ENCODE measurements around the gene FTH1.

The FTH1 gene

DNA sequence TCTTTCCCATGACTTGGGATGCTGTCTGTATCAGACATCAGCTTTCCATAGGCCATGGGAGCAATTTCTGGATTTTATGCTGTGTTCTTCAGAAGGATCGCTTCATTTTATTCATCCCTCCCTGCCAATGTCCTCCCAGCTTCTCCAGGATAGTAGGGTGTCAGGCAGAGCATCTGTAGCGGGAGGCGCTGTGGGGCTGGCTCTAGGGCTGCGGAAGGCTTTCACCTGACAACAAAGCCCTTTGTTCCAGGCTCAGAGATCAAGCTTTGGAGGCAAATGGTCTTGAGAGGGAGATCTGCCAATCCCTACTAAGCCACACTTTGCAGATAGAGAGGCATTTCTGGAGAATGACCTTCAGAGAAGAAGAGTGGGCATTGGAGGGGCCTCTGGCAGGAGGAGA is 29.5 kb upstream of the FTH1 start:
- Histone ChIP-seq H3F3A (ENCODE audit: control insufficient read depth, insufficient read depth) (no peaks in the 10 kb centered on the region), H3K4me2 (ENCODE audit: low read length) (no peak overlapping the region), H3K4me3 (ENCODE audit: low read length) (no peak overlapping the region), H3K4me1 (ENCODE audit: control insufficient read depth, low read length) (no peaks in the 10 kb centered on the region), H3K27me3 (ENCODE audit: control insufficient read depth, low read length) (peaks cover 4% of the 10 kb centered on the region; the same call in 1 of the 2 replicates), H3K9me2 (replicated peaks; ENCODE audit: control insufficient read depth, low read length) (no peaks in the 10 kb centered on the region), H3K9me3 (ENCODE audit: control insufficient read depth, insufficient read depth, low read length) (no peaks in the 10 kb centered on the region), H3K79me2 (ENCODE audit: control insufficient read depth, low read length) (no peaks in the 10 kb centered on the region), H3K27ac (ENCODE audit: low read depth, low read length) (no peak overlapping the region), H3K36me3 (ENCODE audit: control insufficient read depth, low read length) (no peaks in the 10 kb centered on the region), H4K20me1 (ENCODE audit: control insufficient read depth, insufficient read depth, low read depth, low read length) (no peaks in the 10 kb centered on the region)
- TF ChIP-seq, protein P1, sequence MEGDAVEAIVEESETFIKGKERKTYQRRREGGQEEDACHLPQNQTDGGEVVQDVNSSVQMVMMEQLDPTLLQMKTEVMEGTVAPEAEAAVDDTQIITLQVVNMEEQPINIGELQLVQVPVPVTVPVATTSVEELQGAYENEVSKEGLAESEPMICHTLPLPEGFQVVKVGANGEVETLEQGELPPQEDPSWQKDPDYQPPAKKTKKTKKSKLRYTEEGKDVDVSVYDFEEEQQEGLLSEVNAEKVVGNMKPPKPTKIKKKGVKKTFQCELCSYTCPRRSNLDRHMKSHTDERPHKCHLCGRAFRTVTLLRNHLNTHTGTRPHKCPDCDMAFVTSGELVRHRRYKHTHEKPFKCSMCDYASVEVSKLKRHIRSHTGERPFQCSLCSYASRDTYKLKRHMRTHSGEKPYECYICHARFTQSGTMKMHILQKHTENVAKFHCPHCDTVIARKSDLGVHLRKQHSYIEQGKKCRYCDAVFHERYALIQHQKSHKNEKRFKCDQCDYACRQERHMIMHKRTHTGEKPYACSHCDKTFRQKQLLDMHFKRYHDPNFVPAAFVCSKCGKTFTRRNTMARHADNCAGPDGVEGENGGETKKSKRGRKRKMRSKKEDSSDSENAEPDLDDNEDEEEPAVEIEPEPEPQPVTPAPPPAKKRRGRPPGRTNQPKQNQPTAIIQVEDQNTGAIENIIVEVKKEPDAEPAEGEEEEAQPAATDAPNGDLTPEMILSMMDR (IDR thresholded peaks at IDR 0.05; ENCODE audit: low read depth, low read length, poor library complexity, severe bottlenecking): no peak
- TF ChIP-seq EZH2phosphoT487 (IDR thresholded peaks at IDR 0.05; ENCODE audit: borderline replicate concordance, low read length): no peak

GRCh38 chr11:61994981-61995380 is 27.5 kb upstream of the FTH1 start:
- H3K4me3 ChIP-seq (ENCODE audit: low read length): no peak overlapping the region
- TF ChIP-seq, protein P1 (IDR thresholded peaks at IDR 0.05; ENCODE audit: low read depth, low read length, poor library complexity, severe bottlenecking): no peak
- no peak for TF ChIP-seq EZH2phosphoT487 (IDR thresholded peaks at IDR 0.05; ENCODE audit: borderline replicate concordance, low read length)
- no peaks in the 10 kb centered on the region for H3K36me3 ChIP-seq (ENCODE audit: control insufficient read depth, low read length)
- H3K27me3 ChIP-seq (ENCODE audit: control insufficient read depth, low read length): peaks cover 4% of the 10 kb centered on the region; the same call in 1 of the 2 replicates
- H3K4me1 ChIP-seq (ENCODE audit: control insufficient read depth, low read length): peaks cover 7% of the 10 kb centered on the region
- no peaks in the 10 kb centered on the region for H3K9me2 ChIP-seq (replicated peaks; ENCODE audit: control insufficient read depth, low read length)
- H3F3A ChIP-seq (ENCODE audit: control insufficient read depth, insufficient read depth): no peaks in the 10 kb centered on the region
- H3K27ac ChIP-seq (ENCODE audit: low read depth, low read length): no peak overlapping the region
- no peaks in the 10 kb centered on the region for H4K20me1 ChIP-seq (ENCODE audit: control insufficient read depth, insufficient read depth, low read depth, low read length)
- H3K79me2 ChIP-seq (ENCODE audit: control insufficient read depth, low read length): no peaks in the 10 kb centered on the region
- no peak overlapping the region for H3K4me2 ChIP-seq (ENCODE audit: low read length)
- H3K9me3 ChIP-seq (ENCODE audit: control insufficient read depth, insufficient read depth, low read length): no peaks in the 10 kb centered on the region

DNA sequence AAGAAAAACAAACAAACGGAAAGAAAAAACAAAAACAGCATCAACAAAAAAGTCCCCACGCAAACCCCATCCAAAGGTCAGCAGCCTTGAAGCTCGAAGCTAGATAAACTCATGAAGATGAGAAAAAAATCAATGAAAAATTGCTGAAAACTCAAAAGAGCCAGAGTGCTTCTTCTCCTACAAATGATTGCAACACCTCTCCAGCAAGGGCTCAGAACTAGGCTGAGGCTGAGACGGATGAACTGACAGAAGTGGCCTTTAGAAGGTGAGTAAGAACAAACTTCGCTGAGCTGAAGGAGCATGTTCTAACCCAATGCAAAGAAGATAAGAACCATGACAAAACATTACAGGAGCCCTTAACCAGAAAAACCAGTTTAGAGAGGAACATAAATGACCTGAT is 18.4 kb upstream of the FTH1 start:
- Histone ChIP-seq H3K4me2 (ENCODE audit: low read length) (no peak overlapping the region), H3K4me3 (ENCODE audit: low read length) (no peak overlapping the region), H3K9me3 (ENCODE audit: control insufficient read depth, insufficient read depth, low read length) (peaks cover 5% of the 10 kb centered on the region; the same call in 1 of the 2 replicates), H4K20me1 (ENCODE audit: control insufficient read depth, insufficient read depth, low read depth, low read length) (no peaks in the 10 kb centered on the region), H3K27ac (ENCODE audit: low read depth, low read length) (no peak overlapping the region), H3K9me2 (replicated peaks; ENCODE audit: control insufficient read depth, low read length) (no peaks in the 10 kb centered on the region), H3K79me2 (ENCODE audit: control insufficient read depth, low read length) (no peaks in the 10 kb centered on the region), H3K4me1 (ENCODE audit: control insufficient read depth, low read length) (peaks cover 14% of the 10 kb centered on the region), H3K36me3 (ENCODE audit: control insufficient read depth, low read length) (no peaks in the 10 kb centered on the region), H3K27me3 (ENCODE audit: control insufficient read depth, low read length) (peaks cover 2% of the 10 kb centered on the region; the same call in 1 of the 2 replicates), H3F3A (ENCODE audit: control insufficient read depth, insufficient read depth) (no peaks in the 10 kb centered on the region)
- TF ChIP-seq EZH2phosphoT487 (IDR thresholded peaks at IDR 0.05; ENCODE audit: borderline replicate concordance, low read length): no peak

DNA sequence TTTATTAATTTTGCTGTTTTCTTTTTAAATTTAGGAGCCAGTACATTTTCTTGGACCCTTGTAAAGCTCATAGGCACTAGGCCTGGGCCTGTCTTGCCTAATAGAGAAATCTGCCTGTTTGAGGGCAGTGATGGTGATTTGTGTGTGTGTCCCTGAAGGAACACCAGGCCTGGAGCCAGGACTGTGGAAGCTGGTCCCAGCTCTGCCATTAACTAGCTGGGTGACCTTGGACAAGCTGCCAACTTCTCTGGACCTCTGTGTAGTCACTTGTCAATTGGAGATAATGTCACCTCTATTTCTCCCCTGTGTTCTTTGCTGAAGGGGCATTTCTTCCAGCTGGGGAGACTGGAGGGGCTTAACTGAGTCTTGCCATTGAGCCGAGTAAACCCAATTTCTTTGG is 16.0 kb upstream of the FTH1 start:
- Histone ChIP-seq H3F3A (ENCODE audit: control insufficient read depth, insufficient read depth) (no peaks in the 10 kb centered on the region), H3K9me3 (ENCODE audit: control insufficient read depth, insufficient read depth, low read length) (peaks cover 5% of the 10 kb centered on the region; the same call in 1 of the 2 replicates), H3K9me2 (replicated peaks; ENCODE audit: control insufficient read depth, low read length) (no peaks in the 10 kb centered on the region), H3K36me3 (ENCODE audit: control insufficient read depth, low read length) (no peaks in the 10 kb centered on the region), H3K4me2 (ENCODE audit: low read length) (no peak overlapping the region), H3K27ac (ENCODE audit: low read depth, low read length) (no peak overlapping the region), H4K20me1 (ENCODE audit: control insufficient read depth, insufficient read depth, low read depth, low read length) (no peaks in the 10 kb centered on the region), H3K27me3 (ENCODE audit: control insufficient read depth, low read length) (no peaks in the 10 kb centered on the region; the same call in 1 of the 2 replicates), H3K4me3 (ENCODE audit: low read length) (no peak overlapping the region), H3K79me2 (ENCODE audit: control insufficient read depth, low read length) (no peaks in the 10 kb centered on the region), H3K4me1 (ENCODE audit: control insufficient read depth, low read length) (peaks cover 6% of the 10 kb centered on the region)
- TF ChIP-seq EZH2phosphoT487 (IDR thresholded peaks at IDR 0.05; ENCODE audit: borderline replicate concordance, low read length): no peak
- TF ChIP-seq, protein P1 (IDR thresholded peaks at IDR 0.05; ENCODE audit: low read depth, low read length, poor library complexity, severe bottlenecking): no peak

All from DOHH2 (cell line).